HG03135 (cell line): ENCODE measurements around the gene CYP2C9.
A peak's percentile ranks its signal among the peaks of the same experiment; 100 is the strongest.
"Not testable (repeated sequence)": the region's sequence is repeated elsewhere in the genome, so short reads cannot be mapped to it uniquely, and the experiment has no call there.

Experiments used
- ATAC-seq: cut with Tn5 transposase; IDR thresholded peaks from one replicate; pipeline ENCODE4 v1.9.1; 2021; ENCODE audit warnings: mild to moderate bottlenecking, moderate library complexity; ENCODE audit not compliant: unreplicated experiment

CYP2C9 gene

GRCh38 chr10:94938383-94938782, at the start of gene CYP2C9:
Gene CYP2C9, plus strand, starts transcription at chr10:94938658. Its CDS starts 25 bp downstream, at chr10:94938683.
- ATAC-seq = no peak

DNA sequence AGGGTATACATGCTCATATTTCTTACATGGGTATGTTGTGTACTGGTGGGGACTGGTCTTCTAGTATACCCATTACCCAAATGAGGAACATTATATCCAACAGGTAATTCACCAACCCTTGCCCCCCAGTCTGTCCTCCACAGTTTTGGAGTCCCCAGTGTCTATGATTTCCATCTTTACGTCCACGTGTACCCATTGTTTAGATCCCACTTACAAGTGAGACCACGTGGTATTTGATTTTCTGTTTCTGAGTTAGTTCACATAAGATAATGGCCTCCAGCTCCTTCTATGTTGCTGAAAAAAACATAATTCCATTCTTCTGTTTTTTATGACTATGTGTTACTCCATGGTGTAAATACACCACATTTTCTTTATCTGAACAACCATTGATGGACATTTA, 49.3 kb upstream of the CYP2C9 start:
- ATAC-seq = no peak

- no peak for ATAC-seq
Measured at GRCh38 chr10:94890264-94891022, 48.0 kb upstream of the CYP2C9 start.

- ATAC-seq = not testable (repeated sequence)
Measured at GRCh38 chr10:94898414-94898813, 40.0 kb upstream of the CYP2C9 start.

DNA sequence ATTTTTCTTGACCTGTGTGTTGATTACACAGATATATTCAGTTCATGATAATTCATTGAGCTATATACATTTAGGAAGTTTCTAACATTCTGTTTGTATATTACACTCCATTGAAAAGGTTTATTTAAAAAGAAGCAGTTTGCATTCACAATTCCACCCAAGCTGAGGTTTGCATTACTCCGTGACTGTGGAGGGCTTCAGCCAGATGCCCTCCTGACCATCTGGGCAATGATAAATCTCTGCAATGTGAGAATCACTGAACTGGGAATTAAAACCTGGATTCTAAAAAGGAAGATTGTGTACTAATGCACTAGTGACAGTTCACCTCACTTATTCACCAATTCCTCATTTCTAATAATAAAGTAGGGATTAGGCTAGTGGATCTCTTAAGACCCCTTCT, 36.4 kb upstream of the CYP2C9 start:
- ATAC-seq = no peak

DNA sequence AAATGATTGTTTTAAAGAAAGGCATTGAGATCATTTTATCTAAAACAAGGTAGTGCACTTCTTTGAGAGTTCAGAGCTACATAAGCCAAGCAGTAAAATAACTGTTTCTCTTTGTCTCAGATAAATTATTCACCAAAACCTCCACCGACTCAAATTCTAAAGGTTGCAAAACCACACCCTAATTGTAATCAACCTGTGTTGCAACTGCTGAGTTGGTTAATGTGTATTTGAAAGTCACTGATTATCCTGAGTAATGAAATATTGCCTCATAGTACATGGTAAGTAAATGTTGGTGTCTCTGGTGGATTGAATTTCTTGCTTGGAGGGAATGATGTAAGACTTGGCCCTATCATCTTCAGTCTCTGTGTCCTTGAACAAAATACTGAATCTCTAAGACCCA, 35.9 kb upstream of the CYP2C9 start:
- no peak for ATAC-seq

- ATAC-seq = not testable (repeated sequence)
Measured at GRCh38 chr10:94904506-94905148, 33.8 kb upstream of the CYP2C9 start.

DNA sequence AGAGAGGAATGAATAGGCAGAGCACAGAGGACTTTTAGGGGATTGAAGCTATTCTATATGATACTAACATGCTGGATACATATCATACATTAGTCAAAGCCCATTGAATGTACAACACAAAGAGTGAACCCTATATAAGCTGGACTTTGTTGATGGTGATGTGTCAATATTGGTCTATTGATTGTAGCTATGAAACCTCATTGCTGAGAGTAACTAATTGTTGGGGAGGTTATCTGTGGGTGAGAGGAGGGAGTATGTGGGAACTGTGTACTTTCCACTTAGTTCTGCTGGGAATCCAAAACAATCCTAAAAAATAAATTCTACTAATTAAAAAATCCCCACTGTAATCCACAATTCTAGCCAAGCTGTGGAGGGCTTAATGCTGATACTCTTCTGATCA, 22.0 kb upstream of the CYP2C9 start:
- ATAC-seq = no peak

GRCh38 chr10:94936721-94937120, 1.7 kb upstream of the CYP2C9 start:
- no peak for ATAC-seq

- not testable (repeated sequence) for ATAC-seq
Measured at GRCh38 chr10:94943432-94944103, 5.1 kb downstream of the CYP2C9 start.

- ATAC-seq = not testable (repeated sequence)
Measured at GRCh38 chr10:94946181-94946580, 7.7 kb downstream of the CYP2C9 start.

- peak; percentile 70 for ATAC-seq
Measured at GRCh38 chr10:94963901-94964300, 25.4 kb downstream of the CYP2C9 start.

DNA sequence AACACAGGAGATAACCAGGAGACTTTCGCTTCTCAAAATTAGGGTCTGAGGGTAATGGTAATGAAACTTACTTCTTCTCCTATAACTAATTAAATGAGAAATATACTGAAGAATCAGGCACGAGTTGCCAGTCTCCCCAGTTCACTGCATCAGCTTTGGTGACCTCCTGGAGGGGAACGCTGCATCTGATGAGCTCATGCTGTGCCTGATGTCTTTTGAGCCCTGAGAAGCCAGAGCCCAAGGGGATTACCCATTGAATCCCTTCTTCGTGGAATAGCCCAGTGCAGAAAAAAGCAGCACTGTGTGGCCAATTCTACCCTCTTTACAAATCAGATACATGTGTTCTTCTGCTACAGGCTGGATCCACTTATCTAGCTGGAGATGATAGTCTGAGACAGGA, 45.1 kb downstream of the CYP2C9 start:
- ATAC-seq = no peak

GRCh38 chr10:94989192-94989591, 50.7 kb downstream of the CYP2C9 start:
- no peak for ATAC-seq

DNA sequence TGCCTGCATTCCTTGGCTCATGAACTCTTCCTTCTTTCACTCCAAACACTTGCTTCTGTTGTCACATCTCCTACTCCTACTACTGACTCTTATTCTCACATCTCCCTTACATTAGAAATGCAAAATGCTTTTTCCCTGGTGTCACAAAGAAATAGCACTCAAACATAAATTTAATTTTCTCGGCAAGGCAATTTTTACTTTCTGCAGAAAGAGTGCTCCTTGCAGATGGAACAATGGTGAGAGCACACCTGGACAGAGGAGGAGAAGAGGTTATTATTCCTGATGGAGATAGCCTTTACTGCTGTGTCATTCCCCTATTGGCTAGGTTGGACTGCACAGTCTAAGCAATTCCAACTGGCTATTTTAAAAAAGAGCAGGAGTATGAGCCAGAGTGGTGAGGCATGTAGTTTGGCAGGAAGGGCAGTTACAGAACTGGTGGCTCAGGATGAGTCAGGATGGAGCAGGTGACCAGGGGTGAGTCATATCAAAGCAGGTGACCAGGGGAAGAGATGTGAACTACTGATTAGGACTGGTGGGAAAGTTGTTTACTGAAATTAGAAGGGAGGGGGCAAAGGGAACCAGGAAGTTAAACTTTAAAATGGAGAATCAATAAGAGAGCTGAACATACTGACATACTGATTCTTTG, 52.9 kb downstream of the CYP2C9 start:
- no peak for ATAC-seq

GRCh38 chr10:94992811-94993210, 54.4 kb downstream of the CYP2C9 start:
- no peak for ATAC-seq

- no peak for ATAC-seq
Measured at GRCh38 chr10:94997741-94998174, 59.3 kb downstream of the CYP2C9 start.

DNA sequence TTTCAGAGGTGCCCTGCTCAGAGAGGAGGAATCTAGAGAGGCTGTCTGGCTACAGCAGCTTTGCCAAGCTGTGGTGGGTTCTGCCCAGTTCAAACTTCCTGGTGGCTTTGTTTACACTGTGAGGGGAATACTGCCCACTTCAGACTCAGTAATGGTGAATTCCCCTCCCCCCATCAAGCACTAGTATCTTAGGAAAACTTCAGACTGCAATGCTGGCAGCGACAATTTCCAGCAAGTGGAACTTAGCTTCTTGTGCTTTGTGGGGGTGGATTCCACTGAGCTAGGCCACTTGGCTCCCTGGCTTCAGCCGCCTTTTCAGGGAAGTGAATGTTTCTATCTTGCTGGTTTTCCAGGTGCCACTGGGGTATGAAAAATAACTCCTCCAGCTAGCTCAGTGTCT, 88.0 kb downstream of the CYP2C9 start:
- ATAC-seq = no peak

DNA sequence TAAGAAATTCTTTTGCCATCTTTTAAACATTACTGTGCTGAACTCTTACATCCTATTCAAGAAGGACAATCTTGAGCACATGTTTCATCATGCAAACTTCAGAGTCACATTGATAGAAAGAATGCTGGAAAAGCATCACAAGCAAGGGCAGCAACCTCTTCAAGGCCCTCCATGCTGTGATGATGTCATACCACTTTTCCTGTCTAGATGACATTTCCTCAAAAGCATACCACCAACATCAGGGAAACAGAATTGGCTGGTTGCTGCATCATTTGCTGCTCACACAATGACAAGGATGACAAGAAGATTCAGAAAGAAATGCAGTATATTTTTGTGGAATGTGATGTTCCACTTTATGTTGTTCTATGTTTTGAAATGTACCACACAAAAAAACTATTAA, 93.2 kb downstream of the CYP2C9 start:
- ATAC-seq = no peak

DNA sequence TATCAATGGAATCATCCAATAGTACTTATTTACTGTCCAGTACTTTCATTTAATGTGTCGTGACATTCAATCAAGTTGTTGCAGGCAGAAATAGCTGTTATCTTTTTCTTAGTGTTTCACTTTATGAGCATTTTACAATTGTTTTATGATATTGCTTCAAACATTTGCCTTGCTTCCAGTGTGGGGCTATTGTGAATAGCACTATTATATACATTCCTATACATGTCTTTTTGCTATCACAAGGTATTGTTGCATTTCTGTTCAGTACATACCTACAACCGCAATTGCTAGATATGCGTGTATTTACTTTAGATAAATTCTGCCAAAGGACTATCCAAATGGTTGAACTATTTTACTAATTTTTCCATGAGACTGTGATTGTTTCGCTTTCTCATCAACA, 95.9 kb downstream of the CYP2C9 start:
- no peak for ATAC-seq
